Measurements from ENCODE around the gene AKR1E2. TPM values are rescaled to one million over a fixed set of nuclear protein-coding genes. Genes with fewer than 3 reads are reported as not detected.

The AKR1E2 gene
- total RNA-seq, 1 donor from 2014 or later, result 6.2 TPM

DNA sequence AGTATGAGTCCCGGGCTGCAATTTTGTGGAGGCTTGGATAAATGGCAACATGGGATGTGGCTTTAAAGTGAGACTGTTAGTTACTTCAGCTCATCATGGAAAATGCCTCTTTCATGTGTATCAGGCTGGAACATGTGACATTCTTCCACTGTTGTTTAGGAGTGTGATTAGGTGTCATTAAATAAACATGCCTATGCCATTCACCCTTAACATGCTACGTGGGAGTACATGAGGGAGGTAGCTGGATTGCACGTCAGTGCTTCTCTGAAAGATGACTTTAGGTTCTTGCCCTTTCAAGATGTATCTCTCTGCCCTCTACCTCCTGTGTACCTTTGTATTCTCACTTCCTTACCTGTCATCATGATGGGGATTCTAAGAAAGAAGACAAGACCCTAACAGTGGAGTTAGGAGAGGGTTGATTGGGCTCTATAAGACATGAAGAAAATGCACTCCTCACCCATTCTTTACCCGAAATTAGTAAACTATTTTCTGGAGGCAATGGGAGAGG is 8.9 kb downstream of the AKR1E2 start:
- H3K27me3 Mint-ChIP-seq (ENCODE audit: unreplicated experiment), result peaks cover 3% of the 10 kb centered on the region
- H3K4me3 Mint-ChIP-seq (ENCODE audit: unreplicated experiment), result no peak overlapping the region
- DNase-seq (ENCODE audit: low spot score), result no peak
- peaks cover 4% of the 10 kb centered on the region for H3K36me3 Mint-ChIP-seq (ENCODE audit: low read depth, unreplicated experiment)
- no peak overlapping the region for H3K27ac Mint-ChIP-seq (ENCODE audit: unreplicated experiment)
- no peaks in the 10 kb centered on the region for H3K9me3 Mint-ChIP-seq (ENCODE audit: unreplicated experiment)
- peaks cover 8% of the 10 kb centered on the region for H3K4me1 Mint-ChIP-seq (ENCODE audit: unreplicated experiment)
- no peak for TF ChIP-seq CTCF (IDR thresholded peaks at IDR 0.05; ENCODE audit: unreplicated experiment)

- Mint-ChIP-seq H3K27me3 (ENCODE audit: unreplicated experiment) (peaks cover 3% of the 10 kb centered on the region), H3K36me3 (ENCODE audit: low read depth, unreplicated experiment) (peaks cover 4% of the 10 kb centered on the region), H3K27ac (ENCODE audit: unreplicated experiment) (no peak overlapping the region), H3K4me1 (ENCODE audit: unreplicated experiment) (peaks cover 7% of the 10 kb centered on the region), H3K9me3 (ENCODE audit: unreplicated experiment) (no peaks in the 10 kb centered on the region), H3K4me3 (ENCODE audit: unreplicated experiment) (no peak overlapping the region)
- DNase-seq (ENCODE audit: low spot score), result no peak
- no peak for TF ChIP-seq CTCF (IDR thresholded peaks at IDR 0.05; ENCODE audit: unreplicated experiment)
Observed at GRCh38 chr10:4835494-4835918, 9.5 kb downstream of the AKR1E2 start.

DNA sequence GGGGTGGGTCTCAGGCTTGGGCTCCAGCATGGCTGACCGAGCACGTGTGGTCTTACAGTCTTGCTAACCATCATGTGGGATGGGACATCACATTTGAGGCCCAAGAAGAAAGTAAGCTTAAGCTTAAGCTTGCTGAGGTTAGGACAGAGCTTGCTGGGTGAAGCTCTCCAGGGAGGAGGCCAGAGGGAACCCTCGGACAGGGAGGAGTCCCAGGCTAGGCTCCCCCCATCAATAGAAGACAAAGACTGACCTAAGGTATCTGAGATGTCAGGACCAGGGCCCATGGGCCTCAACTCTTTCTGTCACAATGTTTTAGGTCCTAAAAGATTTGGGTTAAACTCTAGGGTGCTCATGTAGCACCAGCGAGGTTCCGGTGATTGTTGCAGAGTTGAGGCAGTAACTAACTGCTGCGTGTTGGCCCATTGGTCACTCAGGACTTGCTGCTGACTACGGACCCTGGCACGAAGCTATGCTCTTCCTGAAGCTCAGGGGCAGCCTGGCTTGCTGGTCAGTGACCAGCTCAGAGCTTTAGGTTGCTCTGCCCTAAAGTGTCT is 10.5 kb downstream of the AKR1E2 start:
- Mint-ChIP-seq H3K4me3 (ENCODE audit: unreplicated experiment) (no peak overlapping the region), H3K36me3 (ENCODE audit: low read depth, unreplicated experiment) (peaks cover 4% of the 10 kb centered on the region), H3K4me1 (ENCODE audit: unreplicated experiment) (no peaks in the 10 kb centered on the region), H3K27me3 (ENCODE audit: unreplicated experiment) (peaks cover 5% of the 10 kb centered on the region), H3K27ac (ENCODE audit: unreplicated experiment) (no peak overlapping the region), H3K9me3 (ENCODE audit: unreplicated experiment) (no peaks in the 10 kb centered on the region)
- DNase-seq (ENCODE audit: low spot score), result no peak
- TF ChIP-seq CTCF (IDR thresholded peaks at IDR 0.05; ENCODE audit: unreplicated experiment), result no peak

- no peak for TF ChIP-seq CTCF (IDR thresholded peaks at IDR 0.05; ENCODE audit: unreplicated experiment)
- H3K4me1 Mint-ChIP-seq (ENCODE audit: unreplicated experiment), result no peaks in the 10 kb centered on the region
- DNase-seq (ENCODE audit: low spot score), result no peak
- peaks cover 9% of the 10 kb centered on the region for H3K36me3 Mint-ChIP-seq (ENCODE audit: low read depth, unreplicated experiment)
- peaks cover 8% of the 10 kb centered on the region for H3K27me3 Mint-ChIP-seq (ENCODE audit: unreplicated experiment)
- no peak overlapping the region for H3K4me3 Mint-ChIP-seq (ENCODE audit: unreplicated experiment)
- H3K9me3 Mint-ChIP-seq (ENCODE audit: unreplicated experiment), result no peaks in the 10 kb centered on the region
- H3K27ac Mint-ChIP-seq (ENCODE audit: unreplicated experiment), result no peak overlapping the region
Observed at GRCh38 chr10:4837551-4837950, 11.5 kb downstream of the AKR1E2 start.

- H3K27me3 Mint-ChIP-seq (ENCODE audit: unreplicated experiment), result peaks cover 9% of the 10 kb centered on the region
- DNase-seq (ENCODE audit: low spot score), result no peak
- TF ChIP-seq CTCF (IDR thresholded peaks at IDR 0.05; ENCODE audit: unreplicated experiment), result no peak
- peaks cover 18% of the 10 kb centered on the region for H3K36me3 Mint-ChIP-seq (ENCODE audit: low read depth, unreplicated experiment)
- H3K27ac Mint-ChIP-seq (ENCODE audit: unreplicated experiment), result no peak overlapping the region
- H3K4me3 Mint-ChIP-seq (ENCODE audit: unreplicated experiment), result no peak overlapping the region
- no peaks in the 10 kb centered on the region for H3K4me1 Mint-ChIP-seq (ENCODE audit: unreplicated experiment)
- H3K9me3 Mint-ChIP-seq (ENCODE audit: unreplicated experiment), result no peaks in the 10 kb centered on the region
Observed at GRCh38 chr10:4838743-4839142, 12.7 kb downstream of the AKR1E2 start.
